Fibroblast of gingiva (primary cell): ENCODE measurements around the gene CLTA.

Experiments used
- DNase-seq: peaks from one replicate; pipeline ENCODE4 v3.0.0-alpha.2; 2011; ENCODE audit warnings: low read depth

The CLTA gene

GRCh38 chr9:36190388-36191289 is at the start of gene CLTA:
CLTA (plus strand) TSS chr9:36190921; CDS start chr9:36191057, 136 bp downstream.
- peak; percentile 98 for DNase-seq

- no peak for DNase-seq
Observed at GRCh38 chr9:36141288-36141687, 49.4 kb upstream of the CLTA start.

- DNase-seq = no peak
Observed at GRCh38 chr9:36141761-36142160, 49.0 kb upstream of the CLTA start.

- DNase-seq = no peak
Observed at GRCh38 chr9:36142510-36143244, 48.0 kb upstream of the CLTA start.

GRCh38 chr9:36143245-36143641 is 47.5 kb upstream of the CLTA start:
- DNase-seq = no peak

- DNase-seq = no peak
Observed at GRCh38 chr9:36144309-36145232, 46.1 kb upstream of the CLTA start.

- no peak for DNase-seq
Observed at GRCh38 chr9:36145970-36146369, 44.8 kb upstream of the CLTA start.

GRCh38 chr9:36146651-36147050 is 44.1 kb upstream of the CLTA start:
- DNase-seq = no peak

GRCh38 chr9:36147441-36148175 is 43.1 kb upstream of the CLTA start:
- no peak for DNase-seq

- DNase-seq = peak; percentile 94
Observed at GRCh38 chr9:36148311-36149051, 42.2 kb upstream of the CLTA start.

GRCh38 chr9:36149197-36149596 is 41.5 kb upstream of the CLTA start:
- peak; percentile 36 for DNase-seq

GRCh38 chr9:36150574-36151315 is 40.0 kb upstream of the CLTA start:
- no peak for DNase-seq

GRCh38 chr9:36151316-36152210 is 39.2 kb upstream of the CLTA start:
- no peak for DNase-seq

GRCh38 chr9:36152741-36153438 is 37.8 kb upstream of the CLTA start:
- DNase-seq = no peak

- DNase-seq = no peak
Observed at GRCh38 chr9:36153746-36154145, 37.0 kb upstream of the CLTA start.

- DNase-seq = peak; percentile 65
Observed at GRCh38 chr9:36154331-36154952, 36.3 kb upstream of the CLTA start.

- no peak for DNase-seq
Observed at GRCh38 chr9:36156116-36156515, 34.6 kb upstream of the CLTA start.

- DNase-seq = peak; percentile 69
Observed at GRCh38 chr9:36158122-36158521, 32.6 kb upstream of the CLTA start.
